Activated CD4-positive, alpha-beta T cell treated with anti-CD3 and anti-CD28 coated beads, Interleukin-2, amount 50 U/mL, for 4 hours (primary cell): ENCODE results near the gene C2orf68.
"Not testable (repeated sequence)": the region's sequence is repeated elsewhere in the genome, so short reads cannot be mapped to it uniquely, and the experiment has no call there.

ENCODE experiments used
- DNase-seq, 2 experiments: peaks; one replicate each; pipeline ENCODE4 v3.0.0-alpha.2; 2020

C2orf68 gene

DNA sequence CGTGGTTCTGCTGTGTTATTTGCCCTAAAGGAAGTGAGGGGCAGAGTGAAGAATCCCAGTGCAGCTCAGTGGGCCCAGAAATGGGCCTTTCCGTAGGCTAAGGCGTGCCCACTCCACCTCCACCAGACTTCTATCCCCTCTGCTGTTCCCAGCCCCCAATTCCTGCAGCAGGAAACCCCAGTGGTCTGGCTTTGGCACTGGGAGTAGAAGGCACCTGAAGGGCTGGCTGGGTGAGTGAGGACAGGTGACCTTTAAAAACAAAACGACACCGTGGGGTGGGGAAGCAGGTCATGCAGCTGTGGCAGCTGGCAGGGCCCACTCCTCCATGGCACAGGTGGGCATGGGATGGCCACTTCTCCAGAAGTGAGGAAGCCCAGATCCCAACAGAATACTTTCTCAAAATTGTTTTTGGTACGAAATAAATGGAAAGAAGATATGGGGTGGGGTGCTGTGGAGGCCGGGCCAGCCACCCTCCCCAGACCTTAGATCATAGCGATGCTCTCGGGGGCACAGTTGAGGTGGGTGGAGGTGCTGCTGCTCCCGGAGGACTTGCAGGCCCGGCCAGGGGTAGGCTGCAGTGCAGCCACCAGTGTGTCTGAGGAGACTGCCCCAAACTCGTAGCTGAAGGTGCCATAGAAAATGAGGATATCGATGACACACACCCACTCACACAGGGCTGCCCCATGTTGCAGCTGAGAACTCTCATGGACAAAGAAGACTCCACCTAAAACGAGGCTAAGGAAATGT lies 13.1 kb downstream of the C2orf68 start:
- no peak for DNase-seq

DNA sequence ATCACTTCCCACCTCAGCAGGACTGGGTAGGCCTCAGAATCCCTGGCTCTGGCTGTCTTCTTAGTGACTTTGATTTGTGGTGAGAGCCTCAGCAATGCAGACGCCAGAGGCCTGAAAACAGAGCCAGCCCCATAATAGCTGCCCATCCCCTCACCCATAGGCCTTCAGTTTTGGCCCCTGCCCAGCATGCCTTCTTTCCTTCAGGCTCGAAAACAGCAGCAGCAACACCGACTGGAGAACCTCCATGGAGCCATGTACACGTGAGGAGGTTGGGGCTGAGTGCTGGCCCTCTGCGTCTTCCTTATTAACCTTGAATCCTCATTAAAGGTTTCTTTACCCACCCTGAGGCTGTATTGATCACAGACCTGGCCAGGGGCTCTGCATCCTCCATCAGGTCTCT lies 14.6 kb downstream of the C2orf68 start:
- DNase-seq: no peak

DNA sequence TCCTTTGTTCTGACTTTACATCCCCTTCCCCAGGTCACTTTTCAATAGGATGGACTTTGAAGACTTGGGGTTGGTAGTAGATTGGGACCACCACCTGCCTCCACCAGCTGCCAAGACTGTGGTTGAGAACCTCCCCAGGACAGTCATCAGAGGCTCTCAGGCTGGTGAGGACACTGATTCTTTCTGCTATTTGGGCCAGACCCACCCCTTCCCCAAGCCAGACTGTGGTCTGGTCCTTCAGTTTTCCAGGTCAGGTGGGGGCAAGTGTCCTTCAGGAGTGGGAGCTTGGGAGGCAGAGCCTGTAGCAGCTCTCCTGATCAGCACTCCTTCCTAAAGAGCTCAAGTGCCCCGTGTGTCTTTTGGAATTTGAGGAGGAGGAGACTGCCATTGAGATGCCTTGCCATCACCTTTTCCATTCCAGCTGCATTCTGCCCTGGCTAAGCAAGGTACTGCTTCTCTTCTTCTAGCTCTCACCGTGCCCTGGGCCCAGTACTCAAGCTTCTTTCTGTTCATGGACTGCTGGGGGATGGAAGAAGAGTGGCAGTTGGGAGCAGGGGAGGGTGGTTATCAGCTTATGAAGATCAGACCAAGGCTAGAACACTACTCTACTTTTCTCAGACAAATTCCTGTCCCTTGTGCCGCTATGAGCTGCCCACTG lies 15.3 kb downstream of the C2orf68 start:
- no peak for DNase-seq

DNA sequence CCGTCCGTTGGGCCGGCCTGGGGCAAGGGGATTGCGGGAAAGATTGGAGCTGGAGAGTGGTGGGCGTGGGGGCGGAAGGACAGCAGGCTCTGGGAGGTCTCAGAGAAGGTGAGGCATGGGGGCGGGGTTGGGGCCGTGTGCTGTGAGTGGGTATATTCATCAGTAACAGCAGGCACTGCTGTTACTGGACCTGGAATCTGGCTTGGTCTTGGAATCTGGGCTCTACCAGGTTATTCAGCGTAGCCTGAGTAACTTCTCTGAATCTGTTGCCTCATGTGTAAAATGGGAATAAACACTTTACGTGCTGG lies 15.9 kb downstream of the C2orf68 start:
- no peak for DNase-seq

DNA sequence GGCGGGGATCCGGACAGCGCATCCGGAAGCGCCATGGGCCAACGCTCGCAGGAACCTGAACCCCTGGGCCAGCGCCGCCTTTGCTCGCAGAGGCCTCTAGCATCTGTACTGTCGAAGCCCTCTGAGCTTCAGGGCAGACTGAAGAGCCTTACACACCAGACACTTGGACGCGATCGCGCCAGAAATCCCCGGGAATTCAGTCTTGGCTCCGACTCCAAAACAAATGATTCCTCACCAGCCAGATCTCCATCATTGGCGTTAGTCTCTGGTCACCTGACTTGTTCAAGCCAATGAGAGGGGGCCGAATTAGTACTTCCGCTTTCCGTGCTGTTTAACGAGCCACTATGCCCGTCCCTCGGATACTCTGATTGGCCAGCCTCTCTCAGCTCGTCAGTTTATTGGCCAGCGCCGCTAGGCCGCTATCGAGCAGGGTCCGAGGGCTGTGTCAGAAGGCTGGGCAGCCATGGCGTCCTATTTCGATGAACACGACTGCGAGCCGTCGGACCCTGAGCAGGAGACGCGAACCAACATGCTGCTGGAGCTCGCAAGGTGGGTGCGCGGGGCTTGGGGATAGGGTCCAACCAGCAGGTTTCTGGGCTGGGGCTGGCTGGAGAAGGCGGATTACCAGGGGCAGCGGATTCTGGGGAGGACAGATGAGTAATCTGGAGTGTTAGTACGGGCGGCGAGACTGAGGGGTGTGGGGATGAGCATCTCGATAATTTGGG lies 16.4 kb downstream of the C2orf68 start, which contains the start of gene RNF181:
RNF181 (plus strand) TSS at position 445 of the 725 bp plus-strand sequence; CDS start at position 464, 19 bp downstream.
- peak; percentile 83 to 87 for DNase-seq

DNA sequence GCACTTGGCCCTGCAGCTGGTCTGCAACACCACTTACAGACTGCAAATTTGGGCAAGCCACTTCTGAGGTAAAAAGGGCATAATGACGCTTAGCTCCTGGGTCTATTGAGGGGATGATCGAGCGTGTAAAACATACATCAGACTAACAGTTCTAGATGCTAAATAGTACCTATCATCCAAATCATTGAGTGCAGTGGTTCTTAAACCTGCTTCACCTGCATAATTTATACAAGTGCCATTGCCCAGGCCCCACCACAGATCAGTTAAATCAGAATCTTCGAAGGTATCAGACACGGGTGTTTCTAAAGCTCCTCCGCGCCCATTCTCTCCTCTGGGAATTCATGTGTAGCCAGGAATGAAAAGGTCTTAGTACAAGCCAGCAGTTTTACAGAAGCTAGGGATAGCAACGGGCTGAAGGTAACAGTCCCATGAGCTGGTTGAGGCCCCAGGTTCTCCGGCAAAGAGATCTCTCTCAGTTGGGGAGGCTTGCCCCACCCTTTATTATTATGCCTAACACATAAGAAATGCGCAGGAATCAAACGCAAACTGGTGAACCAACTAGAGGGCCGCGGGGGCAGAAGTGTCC lies 17.1 kb downstream of the C2orf68 start:
- no peak for DNase-seq

DNA sequence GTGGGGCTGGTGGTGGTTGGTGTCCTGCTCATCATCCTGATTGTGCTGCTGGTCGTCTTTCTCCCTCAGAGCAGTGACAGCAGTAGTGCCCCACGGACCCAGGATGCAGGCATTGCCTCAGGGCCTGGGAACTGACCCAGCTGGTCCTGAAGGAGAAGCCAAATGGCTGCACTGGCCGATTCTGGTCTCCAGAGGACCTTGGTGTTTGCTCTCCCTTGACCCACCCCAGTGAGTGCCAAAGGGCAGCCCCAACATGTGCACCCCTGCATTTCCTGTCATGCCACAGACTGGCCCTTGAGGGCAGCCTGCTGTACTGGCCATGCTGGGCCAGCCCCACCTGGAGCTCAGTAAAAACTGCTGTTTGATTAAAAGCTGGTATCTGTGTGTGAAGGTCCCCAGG lies 18.8 kb downstream of the C2orf68 start:
- no peak for DNase-seq

DNA sequence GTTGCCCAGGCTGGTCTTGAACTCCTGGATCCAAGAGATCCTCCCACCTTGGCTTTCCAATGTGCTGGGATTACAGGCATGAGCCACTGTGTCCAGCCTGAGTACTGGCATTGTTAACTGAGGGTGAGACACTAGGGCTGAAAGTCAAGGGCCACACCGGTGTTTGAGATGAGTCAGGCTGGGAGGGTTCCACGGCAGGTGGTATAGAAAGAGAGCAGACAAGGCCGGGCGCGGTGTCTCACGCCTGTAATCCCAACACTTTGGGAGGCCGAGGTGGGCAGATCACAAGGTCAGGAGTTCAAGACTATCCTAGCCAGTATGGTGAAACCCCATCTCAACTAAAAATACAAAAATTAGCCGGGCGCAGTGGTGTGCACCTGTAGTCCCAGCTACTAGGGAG lies 19.6 kb downstream of the C2orf68 start:
- DNase-seq: not testable (repeated sequence)

DNA sequence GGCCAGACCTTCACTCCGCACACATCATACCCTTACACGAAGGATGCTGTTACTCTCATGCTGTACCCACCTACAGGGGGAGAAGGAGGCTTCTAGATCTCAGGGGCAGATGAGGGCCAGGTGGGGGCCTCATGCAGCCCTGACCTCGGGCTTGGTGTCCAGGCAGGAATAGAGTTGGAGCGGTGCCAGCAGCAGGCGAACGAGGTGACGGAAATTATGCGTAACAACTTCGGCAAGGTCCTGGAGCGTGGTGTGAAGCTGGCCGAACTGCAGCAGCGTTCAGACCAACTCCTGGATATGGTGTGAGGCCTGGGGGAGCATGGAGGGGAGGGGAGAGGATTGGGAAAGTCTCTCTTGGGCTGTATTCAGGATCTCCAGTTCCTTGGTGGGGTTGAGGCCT lies 20.3 kb downstream of the C2orf68 start:
- DNase-seq: no peak

DNA sequence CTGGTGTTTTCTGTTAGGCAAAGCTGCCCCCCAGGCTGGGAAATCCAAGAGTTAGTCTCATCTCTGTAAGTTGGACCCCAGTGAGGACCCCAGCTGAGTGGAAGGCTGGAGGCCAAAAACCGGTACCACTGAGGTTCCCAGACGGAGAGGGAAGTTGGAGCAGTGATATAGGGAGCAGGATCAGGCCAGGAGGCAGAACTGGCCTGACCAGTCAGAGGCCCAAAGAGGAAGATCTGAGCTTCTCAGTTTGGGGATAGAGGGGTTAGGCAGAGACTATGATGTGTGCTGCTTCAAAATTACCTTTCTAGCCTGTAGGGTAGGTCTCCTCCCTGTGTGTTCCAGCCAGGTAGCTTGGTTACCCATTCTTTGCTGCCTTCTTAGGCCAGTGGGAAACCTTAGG lies 20.9 kb downstream of the C2orf68 start:
- no peak for DNase-seq

DNA sequence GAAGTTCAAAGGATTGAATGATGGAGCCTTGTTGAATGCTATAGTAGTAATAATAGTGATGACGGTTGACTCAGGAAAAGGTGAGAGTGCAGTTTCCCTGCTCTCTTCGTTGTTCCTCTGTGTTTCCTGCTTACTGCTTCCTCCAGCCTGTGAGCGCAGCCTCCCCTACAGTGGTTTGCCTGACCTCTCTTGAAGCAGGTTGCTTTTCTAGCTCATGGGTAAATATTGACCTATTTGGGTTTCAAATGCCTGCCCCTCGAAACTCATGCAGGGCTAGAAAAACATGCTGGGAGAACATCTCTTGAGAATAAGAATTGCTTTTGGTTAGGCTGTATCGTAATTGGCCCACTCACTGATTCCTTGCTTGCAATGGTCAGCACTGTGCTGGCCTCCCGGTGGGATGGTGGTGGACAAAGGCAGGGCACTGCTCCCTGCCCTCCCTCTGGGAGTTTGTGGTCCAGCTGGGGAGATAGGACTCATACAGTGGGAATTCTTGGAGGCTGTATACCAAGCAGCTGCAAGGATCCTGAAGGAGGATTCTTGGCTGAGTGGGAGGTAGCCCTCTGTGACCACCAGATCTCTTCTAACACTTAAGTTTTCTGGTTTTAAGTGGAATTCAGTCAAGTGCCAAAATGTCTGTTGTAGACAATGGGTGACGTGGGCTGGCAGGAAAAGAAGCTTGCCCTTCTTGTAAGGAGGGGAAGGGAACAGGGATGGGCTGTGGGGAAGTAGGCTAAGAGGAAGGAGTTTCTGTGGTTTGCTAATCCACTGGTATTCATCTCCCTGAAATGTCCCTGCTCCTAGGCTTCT lies 21.7 kb downstream of the C2orf68 start:
- no peak for DNase-seq

DNA sequence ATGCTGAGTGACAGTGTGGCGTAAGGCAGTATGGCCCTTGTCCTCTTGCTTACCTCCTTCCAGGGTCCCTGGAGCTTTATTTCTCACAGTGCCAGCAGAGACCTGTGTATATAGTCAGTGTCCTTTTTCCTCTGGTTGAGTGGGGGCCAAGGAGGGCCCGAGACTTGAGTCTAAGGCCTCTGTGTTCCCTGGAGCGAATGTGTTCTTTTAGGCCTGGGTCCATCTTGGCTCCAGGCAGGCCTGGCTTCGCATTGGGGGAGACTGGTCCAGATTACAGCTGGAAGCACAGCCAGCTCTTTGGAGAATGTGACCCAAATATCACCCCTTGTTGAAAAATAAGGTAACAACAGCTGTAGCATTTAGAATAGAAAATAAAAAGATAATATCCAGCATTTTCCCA lies 22.7 kb downstream of the C2orf68 start:
- DNase-seq: no peak

DNA sequence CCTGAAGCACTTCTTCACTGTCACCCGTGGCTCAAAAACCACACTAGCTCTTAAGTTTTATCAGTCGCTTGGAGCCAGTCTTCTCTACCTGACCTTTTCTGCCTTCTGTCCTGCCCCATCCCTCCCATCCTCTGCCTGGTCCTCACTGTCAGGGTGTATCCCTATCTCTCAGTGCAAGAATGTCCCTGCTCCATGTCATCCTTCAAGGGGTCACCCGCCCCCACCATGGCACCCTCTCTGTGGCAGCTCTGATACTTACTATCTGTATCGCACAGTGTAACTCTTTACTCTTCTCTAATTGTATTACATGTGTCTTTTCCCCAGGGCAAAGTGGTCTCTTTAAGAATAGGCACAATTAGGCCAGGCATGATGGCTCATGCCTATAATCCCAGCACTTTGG lies 23.2 kb downstream of the C2orf68 start:
- DNase-seq: no peak

DNA sequence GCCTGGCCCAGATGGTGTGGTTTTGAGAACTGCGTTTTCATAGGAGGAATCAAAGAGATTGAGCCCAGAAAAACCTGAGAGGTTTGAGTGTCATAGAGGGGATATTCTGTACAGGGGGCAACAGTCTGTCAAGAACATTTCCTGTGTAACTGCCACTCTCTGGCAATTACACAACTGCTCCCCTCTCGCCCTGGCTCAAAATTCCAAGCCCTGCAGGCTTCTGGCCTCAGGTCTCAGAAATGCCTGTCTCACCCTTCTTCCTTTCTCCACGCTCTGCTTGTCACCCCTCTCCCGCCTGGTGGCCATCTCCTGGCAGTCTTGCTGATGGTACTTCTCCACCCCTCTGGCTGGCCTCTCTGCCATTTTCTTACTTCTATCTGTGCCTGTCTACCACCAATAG lies 23.6 kb downstream of the C2orf68 start:
- DNase-seq: no peak

DNA sequence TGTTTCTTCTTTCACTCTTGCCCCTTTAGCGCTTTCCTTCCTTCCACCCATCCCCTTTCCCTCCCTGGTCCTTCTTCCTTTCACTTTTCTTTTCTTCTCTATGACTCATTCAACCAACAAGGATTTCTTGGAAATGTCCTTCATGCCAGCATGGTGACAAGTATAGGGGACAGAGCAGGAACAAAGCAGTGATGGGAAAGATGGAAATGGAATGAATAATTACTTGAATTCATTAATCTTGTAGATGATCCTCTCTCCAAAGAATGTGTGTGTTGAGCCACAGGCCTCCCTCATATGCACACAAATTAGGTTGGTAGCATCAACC lies 26.1 kb downstream of the C2orf68 start:
- DNase-seq: no peak

DNA sequence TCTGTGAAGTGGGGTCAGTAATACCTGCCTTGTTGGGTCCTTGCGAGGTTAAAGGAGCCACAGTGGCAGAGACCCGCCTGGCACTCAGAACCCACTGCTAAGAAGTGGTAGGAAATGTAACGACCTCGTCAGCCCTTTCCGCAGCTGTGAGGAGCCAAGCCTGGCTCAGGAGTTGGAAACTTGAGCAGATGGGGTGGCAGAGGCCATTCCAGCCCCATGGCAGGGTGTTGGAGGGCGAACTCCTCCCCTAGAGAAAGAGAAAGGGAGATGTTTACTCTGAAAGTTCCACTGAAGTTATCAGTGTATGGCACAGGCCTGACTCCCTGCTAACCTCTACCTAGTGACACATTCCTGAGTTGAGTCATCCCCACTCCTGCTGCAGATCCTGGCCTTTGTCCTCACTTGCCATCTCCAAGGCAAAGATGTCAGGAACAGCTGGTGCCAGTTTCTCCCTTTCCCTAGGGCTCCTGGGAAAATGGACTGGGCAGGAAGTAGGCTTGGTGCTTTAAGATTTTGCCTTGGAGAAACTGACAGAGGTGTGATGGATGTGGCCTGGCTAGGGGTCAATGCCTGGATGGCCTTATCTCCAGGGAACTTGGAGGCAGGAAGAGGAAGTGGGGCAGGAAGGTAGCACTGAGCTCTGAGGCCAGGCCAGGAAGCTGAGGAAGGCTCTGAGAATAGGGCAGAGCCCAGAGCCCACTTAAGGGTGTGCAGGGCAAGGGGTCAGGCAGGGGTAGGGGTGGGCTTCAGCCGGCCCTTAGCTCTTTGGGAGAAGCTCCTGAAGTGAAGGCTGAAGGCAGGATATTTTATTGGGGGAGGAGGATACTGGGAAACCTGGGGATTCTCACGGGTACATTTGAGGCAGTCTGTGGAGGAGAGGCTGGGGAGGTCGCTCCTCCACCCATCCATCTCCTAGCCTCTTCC lies 26.7 kb downstream of the C2orf68 start:
- DNase-seq: no peak

DNA sequence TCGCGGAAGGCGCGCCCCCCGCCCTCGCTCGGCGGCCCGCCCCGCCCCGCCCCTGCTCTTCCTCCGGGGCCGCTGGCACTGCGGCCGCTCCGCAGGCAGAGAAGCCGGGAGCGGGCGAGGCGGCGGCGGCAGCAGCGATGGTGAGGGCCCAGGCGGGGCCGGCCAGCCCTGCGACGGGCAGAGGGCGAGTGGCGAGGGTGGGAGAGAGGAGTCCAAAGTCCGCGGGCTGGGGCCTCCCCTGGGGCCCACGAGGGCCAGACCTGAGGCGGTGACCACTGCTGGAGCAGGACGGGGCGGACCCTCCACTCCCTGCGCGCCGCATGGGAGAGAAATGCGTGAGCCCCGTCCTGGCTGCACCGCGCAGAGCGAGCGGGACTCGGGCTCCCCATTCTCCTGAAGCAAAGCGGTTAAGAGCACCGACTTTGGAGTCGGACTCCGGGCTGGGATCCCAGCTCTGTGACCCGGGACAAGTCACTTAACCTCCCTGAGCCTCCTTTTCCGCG lies 27.5 kb downstream of the C2orf68 start, which contains the start of gene VAMP5:
VAMP5 (plus strand) TSS at position 78 of the 503 bp plus-strand sequence; CDS start at position 138, 60 bp downstream.
- no peak for DNase-seq

DNA sequence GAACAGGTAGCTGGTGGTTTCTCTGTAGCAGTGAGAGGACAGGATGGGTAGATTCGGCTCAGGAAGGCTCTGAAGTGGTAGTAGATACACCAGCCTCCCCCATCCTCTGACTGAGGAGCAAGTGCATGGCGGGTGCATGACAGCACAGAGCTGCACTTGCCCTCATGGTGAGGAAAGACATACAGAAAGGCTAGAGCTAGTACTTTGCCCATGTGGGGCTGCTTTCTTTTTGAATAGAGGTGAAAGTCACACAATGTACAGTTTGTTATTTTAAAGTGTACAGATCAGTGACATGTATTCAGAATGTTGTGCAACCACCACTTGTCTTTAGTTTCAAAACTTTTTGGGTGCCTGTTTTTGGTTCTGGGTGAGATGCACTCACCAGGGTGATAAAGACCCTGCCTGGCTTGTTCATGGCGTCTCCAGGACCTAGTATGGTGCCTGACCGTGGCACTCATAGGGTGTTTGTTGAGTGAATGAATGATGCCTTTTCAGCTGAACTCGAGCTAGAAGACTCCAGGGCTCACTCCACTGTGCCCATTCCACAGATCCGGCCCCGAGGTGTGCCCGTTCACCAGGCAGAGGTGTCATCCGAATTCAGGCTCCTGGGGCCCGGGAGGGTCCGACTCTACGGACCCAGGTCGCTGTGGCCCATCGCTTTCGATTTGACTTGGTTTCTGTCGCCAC lies 28.1 kb downstream of the C2orf68 start:
- peak in 1 of 2 experiments; percentile 18 for DNase-seq

DNA sequence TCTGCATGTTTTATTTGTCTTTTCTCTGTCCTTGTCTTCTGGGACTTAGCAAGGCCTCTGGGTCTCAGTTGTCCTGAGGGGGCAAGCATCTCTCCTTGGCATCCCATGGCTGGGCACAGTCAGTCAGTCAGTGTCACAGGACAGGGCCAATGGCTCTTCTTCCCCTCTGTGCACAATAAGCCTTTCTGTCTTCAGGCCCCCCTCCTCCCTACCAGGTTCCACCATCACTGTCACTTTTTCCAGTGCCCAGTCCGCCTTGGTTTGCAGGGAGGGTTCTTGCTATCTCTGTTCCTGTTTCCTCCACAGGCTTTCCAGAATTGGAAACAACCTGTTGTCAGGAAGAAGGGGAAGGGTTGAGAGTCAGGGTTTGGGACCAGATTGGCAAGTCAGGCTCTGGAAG lies 29.4 kb downstream of the C2orf68 start:
- DNase-seq: no peak

DNA sequence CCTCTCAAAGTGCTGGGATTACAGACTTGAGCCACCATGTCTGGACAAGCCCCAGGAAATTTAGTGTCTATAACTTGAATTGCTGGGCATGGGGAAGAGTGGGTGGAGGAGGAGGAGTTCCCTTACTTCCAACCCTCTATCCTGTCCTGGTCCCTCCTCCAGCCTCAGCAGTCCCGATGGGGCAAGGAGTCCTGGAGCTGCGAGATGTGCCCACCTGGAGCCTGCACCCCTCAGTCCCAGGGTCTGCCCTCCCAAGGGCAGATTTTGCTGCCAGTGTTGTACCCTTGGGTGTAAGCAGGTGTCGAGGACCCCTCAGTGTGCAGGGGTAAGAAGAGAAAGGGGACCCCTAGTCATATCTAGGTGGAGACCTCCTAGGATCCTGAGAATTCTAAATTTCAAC lies 31.7 kb downstream of the C2orf68 start:
- DNase-seq: no peak
